ENCODE data around the gene KDM4B.

Gene KDM4B

GRCh38 chr19:5011476-5012238 is 42.7 kb downstream of the KDM4B start:
- no peaks in the 10 kb centered on the region for H3K9me3 ChIP-seq (ENCODE audit: control insufficient read depth, insufficient read depth, low read length)
- H4K20me1 ChIP-seq (ENCODE audit: control insufficient read depth, insufficient read depth, low read depth, low read length) = no peaks in the 10 kb centered on the region
- H3K4me1 ChIP-seq (ENCODE audit: control insufficient read depth, low read length) = no peaks in the 10 kb centered on the region
- H3K4me2 ChIP-seq (ENCODE audit: low read length) = no peak overlapping the region
- H3K79me2 ChIP-seq (ENCODE audit: control insufficient read depth, low read length) = peaks cover 41% of the 10 kb centered on the region
- H3F3A ChIP-seq (ENCODE audit: control insufficient read depth, insufficient read depth) = no peaks in the 10 kb centered on the region
- H3K36me3 ChIP-seq (ENCODE audit: control insufficient read depth, low read length) = peaks cover 8% of the 10 kb centered on the region; the same call in 1 of the 2 replicates
- no peaks in the 10 kb centered on the region for H3K9me2 ChIP-seq (replicated peaks; ENCODE audit: control insufficient read depth, low read length)
- TF ChIP-seq EZH2phosphoT487 (IDR thresholded peaks at IDR 0.05; ENCODE audit: borderline replicate concordance, low read length) = no peak
- TF ChIP-seq CTCF (IDR thresholded peaks at IDR 0.05; ENCODE audit: low read depth, low read length, poor library complexity, severe bottlenecking) = no peak
- no peaks in the 10 kb centered on the region for H3K27me3 ChIP-seq (ENCODE audit: control insufficient read depth, low read length)
- no peak overlapping the region for H3K4me3 ChIP-seq (ENCODE audit: low read length)
- no peak overlapping the region for H3K27ac ChIP-seq (ENCODE audit: low read depth, low read length)

DNA sequence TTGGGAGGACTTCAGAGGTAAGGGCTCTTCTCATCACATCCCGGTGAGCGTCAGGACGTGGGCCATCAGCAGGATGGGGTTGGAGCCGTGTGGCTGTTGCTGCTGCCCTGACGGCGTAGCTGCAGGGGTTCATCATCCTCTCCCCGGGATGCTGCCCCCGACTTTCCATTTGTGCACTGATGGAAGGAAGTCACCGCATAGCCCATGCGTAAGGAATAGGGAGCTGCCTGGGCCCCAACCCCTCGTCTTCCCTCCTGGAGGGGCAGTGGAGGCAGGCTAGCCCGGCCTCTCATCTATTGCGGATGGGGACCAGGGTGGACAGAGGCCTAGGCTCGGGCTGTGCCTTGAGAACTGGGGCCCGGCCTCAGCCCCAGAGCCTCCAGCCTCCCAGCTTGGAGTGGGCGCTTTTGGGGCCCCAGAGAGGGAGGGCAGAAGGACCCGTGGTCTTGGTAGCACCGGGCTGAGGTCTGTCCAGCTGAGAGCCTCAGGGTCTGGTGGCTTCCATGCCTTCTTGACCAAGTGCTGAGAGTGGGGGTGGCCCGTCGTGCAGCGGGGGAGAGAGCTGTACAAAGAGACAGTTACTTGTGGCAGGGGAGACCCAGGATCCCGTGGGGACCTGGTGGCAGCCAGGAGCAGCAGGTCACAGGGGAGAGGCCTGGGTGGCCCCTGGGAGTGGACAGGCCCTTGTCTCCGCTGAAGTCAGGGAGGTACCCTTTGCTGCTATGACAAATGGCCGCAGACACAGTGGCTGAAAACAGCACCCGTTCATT is 44.0 kb downstream of the KDM4B start:
- TF ChIP-seq CTCF (IDR thresholded peaks at IDR 0.05; ENCODE audit: low read depth, low read length, poor library complexity, severe bottlenecking) = no peak
- TF ChIP-seq EZH2phosphoT487 (IDR thresholded peaks at IDR 0.05; ENCODE audit: borderline replicate concordance, low read length) = no peak
- no peaks in the 10 kb centered on the region for H3K4me1 ChIP-seq (ENCODE audit: control insufficient read depth, low read length)
- H3K4me2 ChIP-seq (ENCODE audit: low read length) = no peak overlapping the region
- no peaks in the 10 kb centered on the region for H3F3A ChIP-seq (ENCODE audit: control insufficient read depth, insufficient read depth)
- H3K27me3 ChIP-seq (ENCODE audit: control insufficient read depth, low read length) = no peaks in the 10 kb centered on the region
- H3K9me2 ChIP-seq (replicated peaks; ENCODE audit: control insufficient read depth, low read length) = no peaks in the 10 kb centered on the region
- peaks cover 16% of the 10 kb centered on the region for H3K36me3 ChIP-seq (ENCODE audit: control insufficient read depth, low read length)
- H4K20me1 ChIP-seq (ENCODE audit: control insufficient read depth, insufficient read depth, low read depth, low read length) = no peaks in the 10 kb centered on the region
- no peaks in the 10 kb centered on the region for H3K9me3 ChIP-seq (ENCODE audit: control insufficient read depth, insufficient read depth, low read length)
- peaks cover 32% of the 10 kb centered on the region for H3K79me2 ChIP-seq (ENCODE audit: control insufficient read depth, low read length)
- no peak overlapping the region for H3K27ac ChIP-seq (ENCODE audit: low read depth, low read length)
- H3K4me3 ChIP-seq (ENCODE audit: low read length) = no peak overlapping the region

GRCh38 chr19:5013761-5014160 is 44.8 kb downstream of the KDM4B start:
- Histone ChIP-seq H3K79me2 (ENCODE audit: control insufficient read depth, low read length) (peaks cover 36% of the 10 kb centered on the region), H3K4me3 (ENCODE audit: low read length) (no peak overlapping the region), H3K4me2 (ENCODE audit: low read length) (no peak overlapping the region), H3K9me3 (ENCODE audit: control insufficient read depth, insufficient read depth, low read length) (peaks cover 7% of the 10 kb centered on the region; the same call in 1 of the 2 replicates), H3K4me1 (ENCODE audit: control insufficient read depth, low read length) (no peaks in the 10 kb centered on the region), H4K20me1 (ENCODE audit: control insufficient read depth, insufficient read depth, low read depth, low read length) (no peaks in the 10 kb centered on the region), H3K27ac (ENCODE audit: low read depth, low read length) (no peak overlapping the region), H3K27me3 (ENCODE audit: control insufficient read depth, low read length) (no peaks in the 10 kb centered on the region), H3K36me3 (ENCODE audit: control insufficient read depth, low read length) (peaks cover 24% of the 10 kb centered on the region), H3F3A (ENCODE audit: control insufficient read depth, insufficient read depth) (no peaks in the 10 kb centered on the region), H3K9me2 (replicated peaks; ENCODE audit: control insufficient read depth, low read length) (no peaks in the 10 kb centered on the region)
- TF ChIP-seq EZH2phosphoT487 (IDR thresholded peaks at IDR 0.05; ENCODE audit: borderline replicate concordance, low read length) (no peak), CTCF (IDR thresholded peaks at IDR 0.05; ENCODE audit: low read depth, low read length, poor library complexity, severe bottlenecking) (no peak)
